GM10266 (cell line): ENCODE results near the gene CHD9.

Source experiments
- DNase-seq: peaks from one replicate; pipeline ENCODE4 v3.0.0; 2012; ENCODE audit errors: extremely low spot score
- CTCF ChIP-seq: IDR thresholded peaks from 2 replicates; pipeline ENCODE4 v1.5.1; 2012; ENCODE audit warnings: mild to moderate bottlenecking, low read depth; ENCODE audit not compliant: control insufficient read depth, insufficient read depth; ENCODE audit errors: missing control alignments

The CHD9 gene

GRCh38 chr16:53080345-53081031 is 25.7 kb downstream of the CHD9 start:
- DNase-seq, result no peak
- TF ChIP-seq CTCF, result no peak

- DNase-seq, result no peak
- TF ChIP-seq CTCF, result no peak
Measured at GRCh38 chr16:53081032-53081424, 26.2 kb downstream of the CHD9 start.

- TF ChIP-seq CTCF, result no peak
Measured at GRCh38 chr16:53081686-53082407, 27.1 kb downstream of the CHD9 start.

GRCh38 chr16:53082509-53082908 is 27.7 kb downstream of the CHD9 start:
- no peak for DNase-seq
- no peak for TF ChIP-seq CTCF

More at GRCh38 chr16:53081686-53082407, 27.1 kb downstream of the CHD9 start:
- DNase-seq, result no peak

- no peak for TF ChIP-seq CTCF
- DNase-seq, result no peak
Measured at GRCh38 chr16:53083119-53083518, 28.3 kb downstream of the CHD9 start.

- DNase-seq, result no peak
Measured at GRCh38 chr16:53084141-53084541, 29.4 kb downstream of the CHD9 start.

More at GRCh38 chr16:53084141-53084541, 29.4 kb downstream of the CHD9 start:
- no peak for TF ChIP-seq CTCF
